ENCODE data around the gene C6orf52. TPM values are rescaled to one million over a fixed set of nuclear protein-coding genes. Genes with fewer than 3 reads are reported as not detected.

Gene C6orf52
- total and polyA plus RNA-seq, 2 donors from 2014 or later = 1.5 to 3.8 TPM

- FAIRE-seq (no peak), DNase-seq (no peak)
- no peak overlapping the region for H3K27ac ChIP-seq (ENCODE audit: low read depth in 2 of 2, low read length in 2 of 2)
- H3K4me1 ChIP-seq (ENCODE audit: control insufficient read depth in 2 of 3, insufficient read depth in 2 of 3, low read depth in 1 of 3, low read length in 3 of 3) = no peaks in the 10 kb centered on the region
- intact Hi-C loops (cut with DNase I) = no loop called here
- H3K9ac ChIP-seq (ENCODE audit: low read length in 3 of 3) = no peak overlapping the region
- H3K36me3 ChIP-seq (ENCODE audit: control insufficient read depth in 2 of 3, insufficient read depth in 3 of 3, low read length in 3 of 3) = peaks cover 2 to 10% (median 10%) of the 10 kb centered on the region in 3 donors
- no peak for TF ChIP-seq CTCF (IDR thresholded peaks at IDR 0.05; ENCODE audit: borderline replicate concordance, extremely low read depth, insufficient read depth)
- no peaks in the 10 kb centered on the region for H3K27me3 ChIP-seq (ENCODE audit: control insufficient read depth, insufficient read depth, low read length)
- no peak overlapping the region for H3K4me3 ChIP-seq (ENCODE audit: low read length in 3 of 3)
- no peaks in the 10 kb centered on the region for H3K9me3 ChIP-seq (ENCODE audit: control insufficient read depth in 2 of 3, insufficient read depth in 1 of 3, low read length in 3 of 3)
These were observed 69.6 kb downstream of the C6orf52 start for GRCh38 chr6:10624836-10625235.

- no peak overlapping the region for H3K9ac ChIP-seq (ENCODE audit: low read length in 3 of 3)
- FAIRE-seq = no peak
- H3K4me1 ChIP-seq (ENCODE audit: control insufficient read depth in 2 of 3, insufficient read depth in 2 of 3, low read depth in 1 of 3, low read length in 3 of 3) = no peaks in the 10 kb centered on the region
- H3K27ac ChIP-seq (ENCODE audit: low read depth in 2 of 2, low read length in 2 of 2) = no peak overlapping the region
- H3K4me3 ChIP-seq (ENCODE audit: low read length in 3 of 3) = no peak overlapping the region
- TF ChIP-seq CTCF (IDR thresholded peaks at IDR 0.05; ENCODE audit: borderline replicate concordance, extremely low read depth, insufficient read depth) = no peak
- no peaks in the 10 kb centered on the region for H3K9me3 ChIP-seq (ENCODE audit: control insufficient read depth in 2 of 3, insufficient read depth in 1 of 3, low read length in 3 of 3)
- intact Hi-C loops (cut with DNase I) = no loop called here
- no peaks in the 10 kb centered on the region for H3K27me3 ChIP-seq (ENCODE audit: control insufficient read depth, insufficient read depth, low read length)
- peaks cover 2 to 10% (median 4%) of the 10 kb centered on the region in 3 donors for H3K36me3 ChIP-seq (ENCODE audit: control insufficient read depth in 2 of 3, insufficient read depth in 3 of 3, low read length in 3 of 3)
- no peak for DNase-seq
These were observed 72.6 kb downstream of the C6orf52 start for GRCh38 chr6:10621847-10622246.

Other genes starting within 250 kb of the C6orf52 start
- gene GCNT2, start 173.3 kb downstream of the C6orf52 start, total RNA-seq = 12.5 TPM
- 10.5 TPM for gene GCNT2, start 173.3 kb downstream of the C6orf52 start, polyA plus RNA-seq (ENCODE audit: insufficient read depth, low read depth, low replicate concordance)
- 11.2 TPM for gene PAK1IP1, start 356 bp upstream of the C6orf52 start, total RNA-seq
- gene PAK1IP1, start 356 bp upstream of the C6orf52 start, polyA plus RNA-seq (ENCODE audit: insufficient read depth, low read depth, low replicate concordance) = 11.6 TPM
- 118 TPM for gene TMEM14C, start 28.5 kb upstream of the C6orf52 start, total RNA-seq
- 210 TPM for gene TMEM14C, start 28.5 kb upstream of the C6orf52 start, polyA plus RNA-seq (ENCODE audit: insufficient read depth, low read depth, low replicate concordance)
- gene TMEM14B, start 53.2 kb upstream of the C6orf52 start, total RNA-seq = 82.5 TPM
- gene TMEM14B, start 53.2 kb upstream of the C6orf52 start, polyA plus RNA-seq (ENCODE audit: insufficient read depth, low read depth, low replicate concordance) = 147 TPM
- 0.66 TPM for gene MAK, start 143.9 kb upstream of the C6orf52 start, total RNA-seq
- not detected for gene MAK, start 143.9 kb upstream of the C6orf52 start, polyA plus RNA-seq (ENCODE audit: insufficient read depth, low read depth, low replicate concordance)
- not detected for gene GCM2, start 187.4 kb upstream of the C6orf52 start, total RNA-seq
- not detected for gene GCM2, start 187.4 kb upstream of the C6orf52 start, polyA plus RNA-seq (ENCODE audit: insufficient read depth, low read depth, low replicate concordance)
- gene SYCP2L, start 192.4 kb upstream of the C6orf52 start, total RNA-seq = 1.5 TPM
- gene SYCP2L, start 192.4 kb upstream of the C6orf52 start, polyA plus RNA-seq (ENCODE audit: insufficient read depth, low read depth, low replicate concordance) = 1.0 TPM

Data from kidney (tissue), 14 donors.